Activated gamma-delta T cell treated with anti-CD3 and anti-CD28 coated beads, Interleukin-2, amount 50 U/mL, for 16 hours (primary cell): Measurements from ENCODE around the gene HCRT.
"Not testable (repeated sequence)": the region's sequence is repeated elsewhere in the genome, so short reads cannot be mapped to it uniquely, and the experiment has no call there.

Experiments
- DNase-seq: peaks from one replicate; pipeline ENCODE4 v3.0.0-alpha.2; 2020; ENCODE audit warnings: low read depth

The HCRT gene

DNA sequence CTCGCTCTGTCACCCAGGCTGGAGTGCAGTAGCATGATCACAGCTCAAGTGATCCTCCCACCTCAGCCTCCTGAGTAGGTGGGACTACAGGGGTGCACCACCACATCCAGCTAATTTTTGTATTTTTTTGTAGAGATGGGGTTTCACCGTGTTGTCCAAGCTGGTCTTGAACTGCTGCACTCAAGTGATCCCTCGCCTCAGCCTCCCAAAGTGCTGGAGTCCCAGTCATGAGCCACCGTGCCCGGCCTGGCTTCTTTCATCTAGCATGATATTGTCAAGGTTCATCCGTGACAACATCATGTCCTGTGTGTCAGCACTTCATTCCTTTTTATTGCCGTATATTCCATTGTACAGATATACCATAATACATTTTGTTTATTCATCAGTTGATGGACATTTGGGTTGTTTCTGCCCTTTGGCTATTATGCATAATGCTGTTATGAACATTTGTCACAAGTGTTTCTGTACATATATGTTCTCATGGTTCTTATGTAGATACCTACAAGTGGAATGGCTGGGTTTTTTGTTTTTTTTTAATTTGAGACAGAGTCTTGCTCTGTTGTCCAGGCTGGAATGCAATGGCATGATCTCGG is 12.4 kb upstream of the HCRT start:
- no peak for DNase-seq

DNA sequence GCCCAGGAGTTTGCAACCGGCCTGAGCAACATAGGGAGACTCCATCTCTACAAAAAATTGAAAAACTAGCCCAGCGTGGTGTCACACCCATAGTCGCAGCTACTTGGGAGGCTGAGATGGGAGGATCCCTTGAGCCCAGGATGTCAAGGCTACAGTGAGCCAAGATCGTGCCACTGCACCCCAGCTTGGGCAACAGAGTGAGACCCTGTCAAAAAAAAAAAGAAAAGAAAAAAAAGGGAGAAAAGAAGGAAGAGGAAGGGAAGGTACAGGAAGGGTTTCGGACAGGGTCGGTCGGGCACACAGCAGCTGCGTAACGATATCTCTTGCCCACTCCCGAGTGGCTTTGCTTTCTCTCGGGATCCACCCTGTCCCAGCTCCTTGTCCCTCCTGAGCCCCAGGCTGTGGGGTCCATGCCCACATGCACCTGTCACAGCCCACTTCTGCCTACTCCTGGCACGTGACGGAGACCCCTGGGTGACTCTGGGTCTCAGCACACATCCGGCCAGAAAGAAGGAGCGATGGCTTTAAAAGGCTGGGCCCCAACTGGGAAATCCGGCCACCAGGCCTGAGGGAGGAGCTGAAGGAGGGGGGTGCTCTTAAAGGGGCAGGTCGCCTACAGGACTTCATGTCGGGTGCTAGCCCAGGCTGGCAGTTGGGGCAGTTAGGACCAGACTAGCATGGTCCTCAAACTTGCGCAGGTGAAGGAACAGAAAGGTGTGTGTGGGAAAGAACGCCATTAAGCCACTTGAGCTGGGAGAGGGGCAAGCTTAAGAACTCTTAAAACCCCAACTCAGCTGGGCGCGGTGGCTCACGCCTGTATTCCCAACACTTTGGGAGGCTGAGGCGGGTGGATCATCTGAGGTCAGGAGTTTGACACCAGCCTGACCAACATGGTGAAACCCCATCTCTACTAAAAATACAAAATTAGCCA is 9.0 kb upstream of the HCRT start, which contains the start of gene GHDC:
Gene GHDC, minus strand, starts transcription at position 526 of the 931 bp plus-strand sequence. CDS start 913 bp downstream, outside the sequence.
- peak; percentile 68 for DNase-seq

GRCh38 chr17:42193216-42193968 is 8.1 kb upstream of the HCRT start:
- DNase-seq: no peak

DNA sequence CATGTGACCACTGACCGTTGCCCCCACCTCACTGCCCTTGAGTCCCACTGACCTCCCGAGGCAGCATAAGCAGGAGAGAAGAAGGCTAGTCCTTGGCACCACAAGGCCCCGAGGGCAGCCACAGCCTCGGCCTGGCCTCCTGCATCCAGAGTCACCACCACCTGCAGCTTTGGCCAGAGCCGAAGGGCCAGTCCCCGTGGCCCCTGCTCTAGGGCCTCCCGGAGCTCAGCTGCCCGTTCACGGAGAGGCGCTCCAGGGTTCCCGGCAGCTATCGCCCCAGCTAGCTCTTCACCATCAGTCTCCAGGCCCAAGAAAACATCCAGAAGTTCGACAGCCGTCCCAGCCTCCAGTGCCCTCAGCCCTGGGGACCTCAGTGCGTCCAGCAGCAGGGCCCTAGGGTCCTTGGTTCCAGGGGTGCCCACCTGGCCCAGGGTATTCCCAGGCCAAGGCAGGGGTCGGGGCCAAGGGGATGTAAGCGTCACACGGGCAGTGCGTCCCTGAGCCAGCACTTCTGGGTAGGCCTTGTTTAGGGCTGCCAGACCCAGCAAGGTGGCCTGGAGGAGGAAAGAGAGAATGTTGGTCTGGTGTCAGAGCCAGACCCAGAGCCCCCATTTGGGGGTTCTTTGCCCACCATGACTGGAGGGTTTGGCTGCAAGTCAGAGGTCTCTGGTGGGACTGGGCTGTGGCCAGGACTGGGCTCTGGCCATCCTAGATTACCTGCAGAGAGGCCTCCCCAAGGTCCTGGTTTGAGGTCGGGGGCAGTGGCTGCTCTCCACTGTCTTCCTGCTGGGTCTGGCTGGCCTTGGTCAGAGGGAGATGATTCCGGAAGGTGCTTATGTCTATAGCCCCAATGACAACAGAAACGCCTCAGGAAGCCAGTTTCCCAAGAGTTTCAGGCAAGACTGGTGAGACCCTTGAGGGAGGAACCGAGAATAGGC is 7.2 kb upstream of the HCRT start:
- DNase-seq: no peak

- DNase-seq: no peak
Observed at GRCh38 chr17:42191275-42191608, 6.0 kb upstream of the HCRT start.

DNA sequence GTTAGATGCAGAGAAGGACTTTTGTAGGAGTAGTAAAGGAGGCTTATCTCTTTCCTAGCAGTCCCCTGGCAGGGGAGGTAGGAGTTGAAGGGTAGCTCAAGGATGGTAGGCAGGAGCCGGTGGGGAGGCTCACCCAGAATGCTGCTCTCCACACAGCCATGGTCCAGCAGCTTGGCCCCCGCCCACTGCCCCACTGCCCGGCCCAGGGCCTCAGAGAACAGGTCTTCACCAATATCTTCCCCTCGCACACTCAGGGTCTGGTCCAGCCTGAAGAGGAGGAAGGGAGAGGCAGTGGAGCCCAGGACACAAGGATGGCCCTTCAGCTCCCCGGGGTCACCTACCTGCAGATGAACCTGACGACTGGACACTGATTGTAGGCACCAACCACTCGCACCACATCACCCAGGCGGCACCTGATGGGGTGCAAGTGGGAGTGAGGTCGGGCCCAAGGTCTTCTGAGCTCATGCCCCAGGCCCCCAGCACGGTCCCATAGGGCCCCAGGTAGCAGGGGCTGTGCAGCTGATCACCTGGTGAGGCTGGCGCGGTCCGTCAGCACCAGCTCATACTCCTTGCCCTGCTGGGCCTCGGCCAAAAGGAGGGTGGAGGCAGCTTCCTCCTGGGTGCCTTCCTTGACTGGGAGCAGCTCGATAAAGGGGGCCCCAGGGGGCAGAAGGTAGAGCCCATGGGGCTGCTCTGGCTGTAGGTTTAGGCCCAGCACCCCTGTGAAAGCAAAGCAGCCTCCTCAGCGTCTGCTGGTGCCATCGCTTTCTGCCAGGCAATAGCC is 5.4 kb upstream of the HCRT start:
- DNase-seq: no peak

- no peak for DNase-seq
Observed at GRCh38 chr17:42189651-42189965, 4.4 kb upstream of the HCRT start.

DNA sequence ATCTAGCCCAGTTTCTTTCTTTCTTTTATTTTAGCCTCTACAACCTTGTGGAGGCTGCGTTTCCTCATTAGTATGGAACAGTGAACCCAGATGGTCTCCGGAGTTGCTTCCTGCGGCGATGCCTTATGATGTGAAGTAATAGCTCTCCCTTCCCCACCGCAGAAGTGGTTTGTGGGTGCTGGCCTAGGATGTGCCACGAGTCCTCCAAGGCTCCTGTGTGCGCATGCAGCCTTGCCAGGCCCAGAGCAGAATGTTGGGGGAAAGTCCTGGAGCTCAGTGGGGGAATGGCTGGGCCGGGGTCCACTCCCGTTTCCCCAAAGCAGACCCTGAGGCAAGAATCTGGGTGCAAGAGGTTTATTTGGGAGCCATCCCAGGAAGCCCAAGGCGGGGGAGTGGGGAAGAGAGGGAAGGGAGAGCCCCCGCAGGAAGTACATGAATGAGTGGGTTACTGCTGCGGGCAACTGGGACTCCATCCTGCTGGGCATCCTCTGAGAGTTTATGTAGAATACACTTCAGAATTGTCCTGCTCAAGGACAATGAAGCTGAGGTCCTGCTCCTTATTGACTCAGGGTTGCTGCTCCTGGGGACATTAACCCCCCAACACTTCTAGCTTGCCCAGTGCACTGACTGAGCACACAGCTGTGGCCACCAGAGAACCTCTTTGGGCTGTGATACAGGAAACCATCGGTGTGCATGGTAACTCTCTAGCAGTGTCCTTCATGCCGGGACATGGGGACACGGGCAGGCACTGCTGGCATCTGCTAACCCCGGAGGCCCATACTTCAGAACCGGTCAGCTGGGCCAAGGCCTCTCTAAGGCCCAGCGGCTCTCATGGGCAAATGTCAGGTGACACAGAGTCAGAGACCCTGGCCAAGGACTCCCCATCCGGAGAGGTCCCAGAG is 3.7 kb upstream of the HCRT start:
- no peak for DNase-seq

GRCh38 chr17:42187833-42188232 is 2.6 kb upstream of the HCRT start:
- no peak for DNase-seq

DNA sequence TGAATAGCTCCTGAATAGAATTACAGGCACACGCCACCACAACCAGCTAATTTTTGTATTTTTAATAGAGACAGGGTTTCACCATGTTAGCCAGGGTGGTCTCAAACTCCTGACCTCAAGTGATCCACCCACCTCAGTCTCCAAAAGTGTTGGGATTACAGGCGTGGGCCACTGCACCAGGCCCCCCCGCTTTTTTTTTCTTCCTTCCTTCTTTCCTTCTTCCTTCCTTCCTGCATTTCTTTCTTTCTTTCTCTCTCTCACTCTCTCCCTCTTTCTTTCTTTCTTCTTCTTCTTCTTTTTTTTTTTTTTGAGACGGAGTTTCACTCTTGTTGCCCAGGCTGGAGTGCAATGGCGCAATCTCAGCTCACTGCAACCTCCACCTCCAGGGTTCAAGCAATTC is 939 bp upstream of the HCRT start:
- DNase-seq: not testable (repeated sequence)

GRCh38 chr17:42185621-42185930 is 324 bp upstream of the HCRT start:
- no peak for DNase-seq

DNA sequence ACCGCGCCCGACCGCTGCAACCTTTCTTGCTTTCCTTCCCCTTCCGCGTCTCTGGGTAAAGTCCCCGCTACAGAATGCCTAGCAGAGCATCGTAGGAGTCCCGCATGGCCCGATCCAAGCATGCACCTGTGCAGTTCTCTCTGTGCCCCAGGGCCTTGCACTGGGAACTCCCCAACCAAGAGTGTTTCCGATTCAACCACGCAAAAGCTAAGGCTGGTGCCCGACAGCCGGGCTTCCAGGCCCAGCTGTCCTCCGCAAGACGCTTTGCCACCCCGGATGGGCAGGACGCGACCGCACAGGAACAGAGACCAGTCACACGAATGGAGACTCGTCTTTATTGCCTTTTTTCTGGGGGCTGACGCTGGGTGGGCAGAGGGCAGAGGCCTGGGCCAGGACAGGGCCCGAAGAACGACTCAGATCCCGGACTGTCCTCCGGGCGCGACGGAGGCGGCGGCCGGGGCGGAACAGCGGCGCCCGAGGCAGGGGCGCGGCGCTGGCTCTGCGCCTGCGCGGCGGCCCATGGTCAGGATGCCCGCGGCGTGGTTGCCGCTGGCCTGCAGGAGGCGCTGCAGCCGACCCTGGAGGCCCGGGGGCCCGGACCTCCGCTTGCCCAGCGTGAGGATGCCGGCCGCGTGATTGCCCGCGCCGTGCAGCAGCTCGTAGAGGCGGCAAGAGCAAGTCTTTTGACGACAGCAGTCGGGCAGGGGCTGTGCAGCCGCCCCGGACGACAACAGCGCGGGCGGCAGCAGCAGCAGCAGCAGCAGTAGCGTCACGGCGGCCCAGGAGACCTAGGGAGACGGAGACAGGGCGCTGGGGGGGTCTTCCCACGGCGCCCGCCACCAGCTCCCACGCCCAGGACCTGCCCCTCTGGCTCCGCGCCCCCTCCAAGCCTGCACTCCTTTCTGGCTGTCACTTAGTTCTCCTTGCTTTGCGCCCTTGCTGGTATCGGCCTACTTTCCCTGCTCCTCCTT is 1.2 kb downstream of the HCRT start:
- peak; percentile 63 for DNase-seq

GRCh38 chr17:42182927-42183734 is 2.1 kb downstream of the HCRT start:
- DNase-seq: no peak

DNA sequence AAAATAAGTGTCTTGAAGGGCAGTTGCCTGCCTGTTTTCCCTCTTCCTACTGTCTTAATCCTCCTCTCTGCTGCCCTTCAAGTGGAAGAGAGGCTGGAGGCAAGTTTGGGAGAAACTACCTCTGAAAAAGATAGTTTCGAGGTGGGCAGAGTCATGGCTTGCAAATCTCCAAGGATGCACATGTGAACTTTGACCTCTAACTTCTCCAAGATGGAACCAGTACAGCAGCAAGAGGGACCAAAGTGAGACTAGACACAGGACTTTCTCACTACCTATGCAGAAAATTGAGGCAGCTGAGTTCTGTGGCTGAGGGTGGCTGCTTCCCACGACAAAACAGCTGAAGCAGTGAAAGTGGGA is 3.4 kb downstream of the HCRT start:
- no peak for DNase-seq

DNA sequence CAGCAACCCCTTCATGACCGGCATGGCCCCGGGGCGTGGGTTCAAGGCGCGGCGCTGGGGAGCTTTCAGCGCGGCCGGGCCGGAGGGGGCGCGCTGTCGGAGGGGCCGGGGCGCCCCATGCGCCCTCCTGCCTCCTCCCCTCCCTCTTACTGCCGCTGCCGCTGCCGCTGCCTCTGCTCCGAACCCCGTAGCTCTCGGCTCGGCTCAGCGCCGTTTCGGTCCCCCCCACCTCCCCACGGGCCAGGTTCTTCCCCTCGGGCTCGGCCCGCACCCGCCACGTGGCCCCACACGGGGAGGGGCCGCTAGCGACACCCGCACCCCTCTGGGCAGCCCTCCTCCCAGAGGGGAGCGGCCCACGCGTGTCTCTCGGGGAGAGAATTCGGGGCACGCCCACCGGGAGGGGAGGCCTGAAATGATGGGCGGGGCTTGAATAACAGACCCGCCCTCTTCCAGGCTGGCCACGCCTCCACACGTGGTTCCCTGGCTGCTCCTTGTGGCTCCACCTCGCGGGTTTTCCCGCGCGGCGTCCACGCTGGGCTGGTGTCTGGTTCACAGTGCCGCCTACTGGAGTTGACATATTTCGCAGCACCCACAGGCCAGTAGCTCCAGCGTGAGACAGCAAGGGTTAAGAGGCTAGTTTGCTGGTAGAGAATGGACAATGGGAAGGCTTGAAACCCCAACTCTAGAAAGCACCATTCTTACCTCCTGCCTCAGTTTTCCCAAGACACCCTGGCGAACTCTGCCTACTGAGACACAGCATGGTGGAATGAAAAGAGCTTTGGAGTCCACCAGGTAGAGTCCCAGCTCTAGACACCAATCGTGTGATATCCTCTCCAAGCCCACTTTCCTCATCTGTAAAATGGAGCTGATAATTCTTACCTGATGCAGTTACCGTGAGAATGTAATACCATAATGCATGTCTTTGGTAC is 4.1 kb downstream of the HCRT start, which contains the start of gene KCNH4:
Gene KCNH4, minus strand, starts transcription at position 221 of the 929 bp plus-strand sequence. Its CDS starts 197 bp downstream, at position 24.
- peak; percentile 72 for DNase-seq

DNA sequence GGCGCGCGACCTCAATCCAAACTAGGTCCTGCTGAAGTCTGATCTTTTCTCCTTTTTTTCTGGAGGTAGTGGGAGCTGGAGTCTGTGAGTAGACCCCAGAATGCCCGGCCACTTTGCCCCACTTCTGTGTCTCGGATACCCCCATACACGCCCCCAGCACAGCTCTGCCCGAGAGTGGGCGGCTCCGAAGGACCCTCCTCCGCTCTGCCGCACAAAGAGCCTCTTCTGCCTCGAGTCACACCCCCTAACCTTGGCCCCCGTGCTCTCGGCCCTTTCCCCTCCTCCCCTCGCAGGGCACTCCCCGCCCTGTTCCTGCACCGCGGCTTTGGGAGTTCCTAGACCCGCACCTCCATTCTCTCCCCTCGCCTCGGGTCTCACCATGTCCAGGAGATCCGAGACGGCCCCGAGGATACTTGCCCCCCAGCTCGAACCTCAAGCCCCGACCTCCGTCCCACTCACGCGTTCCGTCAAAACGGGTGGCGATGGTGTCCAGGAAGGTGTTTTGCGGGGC is 4.8 kb downstream of the HCRT start:
- no peak for DNase-seq
